ENCODE measurements around the gene TMTC4. TPM values are rescaled to one million over a fixed set of nuclear protein-coding genes. Genes with fewer than 3 reads are reported as not detected.

Gene TMTC4
- total RNA-seq, 1 donor, result 8.7 TPM

GRCh38 chr13:100659578-100659977, 15.0 kb downstream of the TMTC4 start:
- H3K4me3 ChIP-seq (ENCODE audit: insufficient read depth, low read length), result no peak overlapping the region
- TF ChIP-seq, protein P1, sequence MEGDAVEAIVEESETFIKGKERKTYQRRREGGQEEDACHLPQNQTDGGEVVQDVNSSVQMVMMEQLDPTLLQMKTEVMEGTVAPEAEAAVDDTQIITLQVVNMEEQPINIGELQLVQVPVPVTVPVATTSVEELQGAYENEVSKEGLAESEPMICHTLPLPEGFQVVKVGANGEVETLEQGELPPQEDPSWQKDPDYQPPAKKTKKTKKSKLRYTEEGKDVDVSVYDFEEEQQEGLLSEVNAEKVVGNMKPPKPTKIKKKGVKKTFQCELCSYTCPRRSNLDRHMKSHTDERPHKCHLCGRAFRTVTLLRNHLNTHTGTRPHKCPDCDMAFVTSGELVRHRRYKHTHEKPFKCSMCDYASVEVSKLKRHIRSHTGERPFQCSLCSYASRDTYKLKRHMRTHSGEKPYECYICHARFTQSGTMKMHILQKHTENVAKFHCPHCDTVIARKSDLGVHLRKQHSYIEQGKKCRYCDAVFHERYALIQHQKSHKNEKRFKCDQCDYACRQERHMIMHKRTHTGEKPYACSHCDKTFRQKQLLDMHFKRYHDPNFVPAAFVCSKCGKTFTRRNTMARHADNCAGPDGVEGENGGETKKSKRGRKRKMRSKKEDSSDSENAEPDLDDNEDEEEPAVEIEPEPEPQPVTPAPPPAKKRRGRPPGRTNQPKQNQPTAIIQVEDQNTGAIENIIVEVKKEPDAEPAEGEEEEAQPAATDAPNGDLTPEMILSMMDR (IDR thresholded peaks at IDR 0.05; ENCODE audit: extremely low read depth, low read depth, low read length), result no peak
- H4K20me1 ChIP-seq (ENCODE audit: insufficient read depth, low read length), result no peaks in the 10 kb centered on the region
- no peak overlapping the region for H2AFZ ChIP-seq (ENCODE audit: low read length)
- no peak for DNase-seq (ENCODE audit: insufficient read length, low spot score, missing footprints)
- no peaks in the 10 kb centered on the region for H3K9me3 ChIP-seq (ENCODE audit: low read depth, low read length)
- no peaks in the 10 kb centered on the region for H3K27me3 ChIP-seq (ENCODE audit: insufficient read depth, low read length)
- H3K4me1 ChIP-seq (ENCODE audit: insufficient read depth, low read length), result no peaks in the 10 kb centered on the region
- no peak overlapping the region for H3K4me2 ChIP-seq (ENCODE audit: insufficient read depth, low read length)
- no peaks in the 10 kb centered on the region for H3K79me2 ChIP-seq (ENCODE audit: insufficient read depth, low read length)
- no peak overlapping the region for H3K27ac ChIP-seq (ENCODE audit: low read depth, low read length)
- H3K36me3 ChIP-seq (ENCODE audit: insufficient read depth, low read length), result peaks cover 13% of the 10 kb centered on the region

DNA sequence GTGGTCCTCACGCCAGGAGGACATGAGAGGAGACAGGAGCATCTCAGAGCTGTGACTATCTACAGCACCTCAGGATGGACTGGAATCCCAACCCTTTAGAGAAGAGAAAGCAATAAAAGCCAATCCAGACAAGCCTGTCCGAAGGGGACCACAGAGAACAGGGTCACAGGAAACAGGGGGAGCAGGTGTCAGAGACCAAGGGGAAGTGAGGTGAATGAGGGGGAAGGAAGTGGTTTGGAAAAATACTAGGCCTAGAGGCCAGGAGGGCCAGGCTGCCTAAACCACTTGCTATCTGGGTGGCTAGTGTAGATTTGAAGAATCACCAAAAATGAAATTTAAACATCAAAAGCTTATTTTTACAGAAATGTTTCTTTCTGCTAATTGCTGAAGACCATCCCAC, 16.2 kb downstream of the TMTC4 start:
- H3K27me3 ChIP-seq (ENCODE audit: insufficient read depth, low read length), result no peaks in the 10 kb centered on the region
- no peak overlapping the region for H2AFZ ChIP-seq (ENCODE audit: low read length)
- no peaks in the 10 kb centered on the region for H3K79me2 ChIP-seq (ENCODE audit: insufficient read depth, low read length)
- TF ChIP-seq, protein P1 (IDR thresholded peaks at IDR 0.05; ENCODE audit: extremely low read depth, low read depth, low read length), result no peak
- no peaks in the 10 kb centered on the region for H4K20me1 ChIP-seq (ENCODE audit: insufficient read depth, low read length)
- peaks cover 10% of the 10 kb centered on the region for H3K36me3 ChIP-seq (ENCODE audit: insufficient read depth, low read length)
- H3K4me1 ChIP-seq (ENCODE audit: insufficient read depth, low read length), result no peaks in the 10 kb centered on the region
- H3K4me2 ChIP-seq (ENCODE audit: insufficient read depth, low read length), result no peak overlapping the region
- DNase-seq (ENCODE audit: insufficient read length, low spot score, missing footprints), result no peak
- no peaks in the 10 kb centered on the region for H3K9me3 ChIP-seq (ENCODE audit: low read depth, low read length)
- H3K27ac ChIP-seq (ENCODE audit: low read depth, low read length), result no peak overlapping the region
- H3K4me3 ChIP-seq (ENCODE audit: insufficient read depth, low read length), result no peak overlapping the region

GRCh38 chr13:100657881-100658315, 16.7 kb downstream of the TMTC4 start:
- no peaks in the 10 kb centered on the region for H3K4me1 ChIP-seq (ENCODE audit: insufficient read depth, low read length)
- H3K79me2 ChIP-seq (ENCODE audit: insufficient read depth, low read length), result no peaks in the 10 kb centered on the region
- H2AFZ ChIP-seq (ENCODE audit: low read length), result no peak overlapping the region
- H4K20me1 ChIP-seq (ENCODE audit: insufficient read depth, low read length), result no peaks in the 10 kb centered on the region
- no peak overlapping the region for H3K27ac ChIP-seq (ENCODE audit: low read depth, low read length)
- no peak overlapping the region for H3K4me3 ChIP-seq (ENCODE audit: insufficient read depth, low read length)
- H3K27me3 ChIP-seq (ENCODE audit: insufficient read depth, low read length), result no peaks in the 10 kb centered on the region
- peaks cover 10% of the 10 kb centered on the region for H3K36me3 ChIP-seq (ENCODE audit: insufficient read depth, low read length)
- no peak for DNase-seq (ENCODE audit: insufficient read length, low spot score, missing footprints)
- no peaks in the 10 kb centered on the region for H3K9me3 ChIP-seq (ENCODE audit: low read depth, low read length)
- no peak overlapping the region for H3K4me2 ChIP-seq (ENCODE audit: insufficient read depth, low read length)
- TF ChIP-seq, protein P1 (IDR thresholded peaks at IDR 0.05; ENCODE audit: extremely low read depth, low read depth, low read length), result no peak

DNA sequence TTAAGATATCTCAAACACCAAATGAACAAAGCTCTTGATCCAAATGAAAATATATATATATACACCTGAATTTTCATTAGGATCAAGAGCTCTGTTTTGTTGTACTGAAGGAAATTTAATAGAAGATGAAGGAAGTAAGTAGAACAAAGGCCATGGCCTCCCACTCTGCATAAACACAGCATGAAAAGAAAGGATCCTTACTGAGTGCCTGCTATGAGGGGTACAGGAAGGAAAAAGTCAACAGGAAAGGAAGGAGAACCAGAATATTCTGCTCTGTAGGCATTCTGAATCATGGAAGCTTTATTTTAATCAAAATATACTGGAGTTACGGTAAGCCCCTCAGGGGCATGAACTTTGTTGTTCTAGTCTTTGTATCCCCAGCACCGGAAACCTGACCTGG, 22.1 kb downstream of the TMTC4 start:
- Histone ChIP-seq H3K4me2 (ENCODE audit: insufficient read depth, low read length) (no peak overlapping the region), H3K4me1 (ENCODE audit: insufficient read depth, low read length) (no peaks in the 10 kb centered on the region), H3K79me2 (ENCODE audit: insufficient read depth, low read length) (no peaks in the 10 kb centered on the region)

More for the DNA sequence above, 22.1 kb downstream of the TMTC4 start:
- Histone ChIP-seq H3K9me3 (ENCODE audit: low read depth, low read length) (no peaks in the 10 kb centered on the region), H3K36me3 (ENCODE audit: insufficient read depth, low read length) (peaks cover 5% of the 10 kb centered on the region), H2AFZ (ENCODE audit: low read length) (no peak overlapping the region), H4K20me1 (ENCODE audit: insufficient read depth, low read length) (no peaks in the 10 kb centered on the region), H3K4me3 (ENCODE audit: insufficient read depth, low read length) (no peak overlapping the region), H3K27me3 (ENCODE audit: insufficient read depth, low read length) (no peaks in the 10 kb centered on the region), H3K27ac (ENCODE audit: low read depth, low read length) (no peak overlapping the region)
- DNase-seq (ENCODE audit: insufficient read length, low spot score, missing footprints), result no peak
- TF ChIP-seq, protein P1 (IDR thresholded peaks at IDR 0.05; ENCODE audit: extremely low read depth, low read depth, low read length), result no peak

Data from osteoblast (primary cell).